HG03469 (cell line): ENCODE results near the gene ALDH3B1.

Experiments used
- ATAC-seq: cut with Tn5 transposase; IDR thresholded peaks from one replicate; pipeline ENCODE4 v1.9.1; 2021; ENCODE audit warnings: mild to moderate bottlenecking, moderate library complexity, moderate number of reproducible peaks; ENCODE audit not compliant: unreplicated experiment

ALDH3B1 gene

GRCh38 chr11:68043349-68044144 is 33.4 kb downstream of the ALDH3B1 start:
- ATAC-seq, result no peak

- ATAC-seq, result no peak
Measured at GRCh38 chr11:68044145-68044813, 34.2 kb downstream of the ALDH3B1 start.

GRCh38 chr11:68044898-68045351 is 34.8 kb downstream of the ALDH3B1 start:
- no peak for ATAC-seq

GRCh38 chr11:68047437-68048290 is 37.5 kb downstream of the ALDH3B1 start:
- ATAC-seq, result no peak

GRCh38 chr11:68048681-68049508 is 38.8 kb downstream of the ALDH3B1 start:
- ATAC-seq, result no peak

- ATAC-seq, result no peak
Measured at GRCh38 chr11:68049509-68050370, 39.6 kb downstream of the ALDH3B1 start.

GRCh38 chr11:68050371-68050841 is 40.3 kb downstream of the ALDH3B1 start:
- ATAC-seq, result no peak

GRCh38 chr11:68051191-68052136 is 41.3 kb downstream of the ALDH3B1 start:
- no peak for ATAC-seq

GRCh38 chr11:68052137-68052873 is 42.2 kb downstream of the ALDH3B1 start:
- no peak for ATAC-seq

- no peak for ATAC-seq
Measured at GRCh38 chr11:68053117-68053516, 43.0 kb downstream of the ALDH3B1 start.

- ATAC-seq, result no peak
Measured at GRCh38 chr11:68053981-68054812, 44.1 kb downstream of the ALDH3B1 start.

- no peak for ATAC-seq
Measured at GRCh38 chr11:68056317-68057285, 46.5 kb downstream of the ALDH3B1 start.

GRCh38 chr11:68057807-68058206 is 47.7 kb downstream of the ALDH3B1 start:
- ATAC-seq, result no peak

GRCh38 chr11:68061508-68061907 is 51.4 kb downstream of the ALDH3B1 start:
- no peak for ATAC-seq

GRCh38 chr11:68064926-68065325 is 54.8 kb downstream of the ALDH3B1 start:
- ATAC-seq, result no peak

GRCh38 chr11:68065841-68066240 is 55.7 kb downstream of the ALDH3B1 start:
- ATAC-seq, result no peak
